Measurements from ENCODE around the gene SLC24A3.

DNA sequence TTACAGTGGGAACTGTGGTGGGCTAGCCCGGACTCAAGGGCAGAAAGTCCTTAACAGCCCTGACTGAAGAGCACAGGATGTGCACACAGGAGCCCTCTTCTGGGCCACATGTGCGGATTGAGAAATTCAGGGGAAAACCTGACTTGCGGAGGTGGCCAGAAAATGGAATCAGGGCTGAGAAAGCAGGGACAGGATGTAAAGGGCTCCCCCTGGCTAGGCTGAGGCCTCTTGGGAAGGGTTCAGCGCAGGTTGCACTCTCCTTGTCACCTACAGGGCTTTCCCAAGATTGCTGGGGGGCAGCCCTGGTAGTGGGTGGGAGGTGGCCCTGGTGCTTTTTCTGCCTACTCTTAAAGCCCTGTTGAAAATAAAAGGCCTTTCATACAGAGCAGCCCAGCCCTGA is 251.2 kb downstream of the SLC24A3 start:
- TF ChIP-seq, protein P1, sequence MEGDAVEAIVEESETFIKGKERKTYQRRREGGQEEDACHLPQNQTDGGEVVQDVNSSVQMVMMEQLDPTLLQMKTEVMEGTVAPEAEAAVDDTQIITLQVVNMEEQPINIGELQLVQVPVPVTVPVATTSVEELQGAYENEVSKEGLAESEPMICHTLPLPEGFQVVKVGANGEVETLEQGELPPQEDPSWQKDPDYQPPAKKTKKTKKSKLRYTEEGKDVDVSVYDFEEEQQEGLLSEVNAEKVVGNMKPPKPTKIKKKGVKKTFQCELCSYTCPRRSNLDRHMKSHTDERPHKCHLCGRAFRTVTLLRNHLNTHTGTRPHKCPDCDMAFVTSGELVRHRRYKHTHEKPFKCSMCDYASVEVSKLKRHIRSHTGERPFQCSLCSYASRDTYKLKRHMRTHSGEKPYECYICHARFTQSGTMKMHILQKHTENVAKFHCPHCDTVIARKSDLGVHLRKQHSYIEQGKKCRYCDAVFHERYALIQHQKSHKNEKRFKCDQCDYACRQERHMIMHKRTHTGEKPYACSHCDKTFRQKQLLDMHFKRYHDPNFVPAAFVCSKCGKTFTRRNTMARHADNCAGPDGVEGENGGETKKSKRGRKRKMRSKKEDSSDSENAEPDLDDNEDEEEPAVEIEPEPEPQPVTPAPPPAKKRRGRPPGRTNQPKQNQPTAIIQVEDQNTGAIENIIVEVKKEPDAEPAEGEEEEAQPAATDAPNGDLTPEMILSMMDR (IDR thresholded peaks at IDR 0.05): no peak
- TF ChIP-seq EZH2 (IDR thresholded peaks at IDR 0.05): no peak
